Measurements from ENCODE around the gene TANC1. TPM values are rescaled to one million over a fixed set of nuclear protein-coding genes. Genes with fewer than 3 reads are reported as not detected.

Gene TANC1
- total and polyA plus RNA-seq, 2 experiments from 2014 or later = 2.8 to 9.5 TPM

GRCh38 chr2:159217676-159218075 is 249.2 kb downstream of the TANC1 start:
- H4K20me1 ChIP-seq (replicated peaks; ENCODE audit: insufficient read depth) = peaks cover 9% of the 10 kb centered on the region
- no peak overlapping the region for H3K4me3 ChIP-seq
- no peaks in the 10 kb centered on the region for H3K36me3 ChIP-seq (ENCODE audit: insufficient read depth)
- H3K27me3 ChIP-seq (ENCODE audit: insufficient read depth) = peaks cover 40% of the 10 kb centered on the region
- H3K4me1 Mint-ChIP-seq = peaks cover 4% of the 10 kb centered on the region; the same call in 2 of the 3 replicates
- ATAC-seq (no peak), DNase-seq (ENCODE audit: low spot score) (no peak)
- no peaks in the 10 kb centered on the region; the same call in 2 of the 3 replicates for H3K9me3 Mint-ChIP-seq
- H3K27me3 Mint-ChIP-seq (ENCODE audit: insufficient read depth, low read depth, poor library complexity) = peaks cover 30% of the 10 kb centered on the region
- H3K27ac ChIP-seq (ENCODE audit: low read depth) = no peak overlapping the region
- no peak overlapping the region for H3K27ac Mint-ChIP-seq
- no peak overlapping the region for H3K4me3 Mint-ChIP-seq
- no peak overlapping the region for H2AFZ ChIP-seq
- no peaks in the 10 kb centered on the region for H3K9me2 ChIP-seq (ENCODE audit: insufficient read depth)
- peaks cover 4% of the 10 kb centered on the region; the same call in 2 of the 3 replicates for H3K36me3 Mint-ChIP-seq (ENCODE audit: low read depth)
- H3K4me2 ChIP-seq = no peak overlapping the region
- H3K4me1 ChIP-seq (ENCODE audit: insufficient read depth) = peaks cover 2% of the 10 kb centered on the region; the same call in 1 of the 2 replicates
- TF ChIP-seq ZNF114 (CRISPR knock-in tag; IDR thresholded peaks at IDR 0.05) (no peak), ETS1 (IDR thresholded peaks at IDR 0.05) (no peak), STAT1 (IDR thresholded peaks at IDR 0.05; ENCODE audit: unreplicated experiment) (no peak), EZH2 (IDR thresholded peaks at IDR 0.05; ENCODE audit: low read depth, unreplicated experiment) (no peak), CTCF (conservative IDR thresholded peaks at IDR 0.05; ENCODE audit: low read depth in 2 of 2) (no peak), JUNB (IDR thresholded peaks at IDR 0.05; ENCODE audit: unreplicated experiment) (no peak), NANOG (IDR thresholded peaks at IDR 0.05; ENCODE audit: borderline replicate concordance) (no peak), EZH2phosphoT487 (IDR thresholded peaks at IDR 0.05; ENCODE audit: unreplicated experiment) (no peak)
- H3K79me2 ChIP-seq (replicated peaks; ENCODE audit: insufficient read depth) = no peaks in the 10 kb centered on the region
- no peaks in the 10 kb centered on the region for H3F3A ChIP-seq (replicated peaks; ENCODE audit: low read depth)

GRCh38 chr2:159218389-159218788 is 249.9 kb downstream of the TANC1 start:
- DNase-seq (ENCODE audit: low spot score) (no peak), ATAC-seq (no peak)
- Mint-ChIP-seq H3K9me3 (no peaks in the 10 kb centered on the region; the same call in 2 of the 3 replicates), H3K27ac (no peak overlapping the region), H3K27me3 (ENCODE audit: insufficient read depth, low read depth, poor library complexity) (peaks cover 24% of the 10 kb centered on the region), H3K4me1 (no peaks in the 10 kb centered on the region), H3K4me3 (no peak overlapping the region), H3K36me3 (ENCODE audit: low read depth) (peaks cover 4% of the 10 kb centered on the region; the same call in 2 of the 3 replicates)
- Histone ChIP-seq H3K79me2 (replicated peaks; ENCODE audit: insufficient read depth) (no peaks in the 10 kb centered on the region), H3K27me3 (ENCODE audit: insufficient read depth) (peaks cover 33% of the 10 kb centered on the region), H3F3A (replicated peaks; ENCODE audit: low read depth) (no peaks in the 10 kb centered on the region), H3K27ac (ENCODE audit: low read depth) (no peak overlapping the region), H4K20me1 (replicated peaks; ENCODE audit: insufficient read depth) (peaks cover 9% of the 10 kb centered on the region), H2AFZ (no peak overlapping the region), H3K4me3 (no peak overlapping the region), H3K9me2 (ENCODE audit: insufficient read depth) (no peaks in the 10 kb centered on the region), H3K4me2 (no peak overlapping the region), H3K4me1 (ENCODE audit: insufficient read depth) (no peaks in the 10 kb centered on the region), H3K36me3 (ENCODE audit: insufficient read depth) (no peaks in the 10 kb centered on the region)
- no peak for TF ChIP-seq ZNF462 (CRISPR knock-in tag; IDR thresholded peaks at IDR 0.05)
- no peak for TF ChIP-seq EZH2phosphoT487 (IDR thresholded peaks at IDR 0.05; ENCODE audit: unreplicated experiment)
- no peak for TF ChIP-seq ETS1 (IDR thresholded peaks at IDR 0.05)
